Fibroblast of lung (primary cell): ENCODE data around the gene LPP.

Source experiments
- CTCF ChIP-seq, 2 donors: IDR thresholded peaks in 1 of 2; conservative IDR thresholded peaks in 1 of 2; 1 replicate in 1 of 2; 2 replicates in 1 of 2; pipeline ENCODE4 v1.5.1; 2011 to 2012; ENCODE audit warnings: low read length in 2 of 2, control low read depth in 1 of 2, inconsistent platforms in 1 of 2, low read depth in 1 of 2, mild to moderate bottlenecking in 1 of 2
- EZH2 ChIP-seq: IDR thresholded peaks from 2 replicates; pipeline ENCODE4 v1.5.1; 2012; ENCODE audit warnings: low read length, control low read depth, mild to moderate bottlenecking; ENCODE audit errors: missing control alignments

DNA sequence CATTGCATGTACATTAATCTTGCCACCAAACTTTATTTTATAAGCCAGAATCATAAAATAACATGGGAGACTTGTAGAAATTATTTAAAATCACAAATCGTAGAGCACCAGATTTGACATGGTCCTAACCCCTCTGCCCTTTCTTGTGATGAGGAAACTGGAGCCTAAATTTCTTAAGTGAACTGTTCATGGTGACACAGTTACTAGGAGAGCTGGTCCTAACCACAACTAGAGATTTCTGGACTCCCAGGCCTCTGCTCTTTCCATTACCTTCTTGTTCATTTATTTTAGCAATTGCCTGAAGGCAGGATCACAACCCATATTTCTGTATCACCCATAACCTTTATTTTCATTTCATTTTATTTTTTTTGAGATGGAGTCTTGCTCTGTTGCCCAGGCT is 352.5 kb downstream of the LPP start:
- TF ChIP-seq CTCF (conservative IDR thresholded peaks at IDR 0.05 in 1 of 2, IDR thresholded peaks at IDR 0.05 in 1 of 2; ENCODE audit: low read depth in 1 of 2, low read length in 2 of 2) = no peak
- no peak for TF ChIP-seq EZH2
